ENCODE results near the gene CHST8. TPM values are rescaled to one million over a fixed set of nuclear protein-coding genes. Genes with fewer than 3 reads are reported as not detected.

CHST8 gene
- total and polyA plus RNA-seq, 5 donors from 2014 or later: 0.27 TPM; not detected in 4

- Histone ChIP-seq H3K4me1 (ENCODE audit: control insufficient read depth, insufficient read depth, low read length, poor library complexity, severe bottlenecking) (no peaks in the 10 kb centered on the region), H3K9me3 (ENCODE audit: control insufficient read depth in 2 of 2, low read length in 2 of 2) (no peaks in the 10 kb centered on the region), H3K36me3 (ENCODE audit: control insufficient read depth, insufficient read depth, low read length) (no peaks in the 10 kb centered on the region), H3K4me3 (ENCODE audit: low read depth, low read length) (no peak overlapping the region), H3K27ac (ENCODE audit: insufficient read depth, low read length, poor library complexity, severe bottlenecking) (no peak overlapping the region), H3K27me3 (ENCODE audit: control insufficient read depth, insufficient read depth, low read length) (no peaks in the 10 kb centered on the region)
- H3K36me3 Mint-ChIP-seq: no peaks in the 10 kb centered on the region
- DNase-seq: no peak
- no peak overlapping the region for H3K4me3 Mint-ChIP-seq
- H3K27me3 Mint-ChIP-seq: peaks cover 5% of the 10 kb centered on the region
- H3K9me3 Mint-ChIP-seq: peaks cover 0 to 2% (median 0%) of the 10 kb centered on the region in 7 donors
- peaks cover 0 to 2% (median 0%) of the 10 kb centered on the region in 4 donors for H3K4me1 Mint-ChIP-seq
- H3K27ac Mint-ChIP-seq: no peak overlapping the region
- ATAC-seq (ENCODE audit: low read depth in 2 of 2): no peak
Measured at GRCh38 chr19:33647146-33647545, 25.4 kb downstream of the CHST8 start.

GRCh38 chr19:33649627-33650305 lies 28.0 kb downstream of the CHST8 start:
- H3K9me3 ChIP-seq (ENCODE audit: control insufficient read depth in 2 of 2, low read length in 2 of 2): no peaks in the 10 kb centered on the region
- no peak overlapping the region for H3K4me3 Mint-ChIP-seq
- H3K27me3 Mint-ChIP-seq: peaks cover 15% of the 10 kb centered on the region
- no peak overlapping the region for H3K27ac ChIP-seq (ENCODE audit: insufficient read depth, low read length, poor library complexity, severe bottlenecking)
- peaks cover 0 to 2% (median 0%) of the 10 kb centered on the region in 7 donors for H3K9me3 Mint-ChIP-seq
- H3K36me3 Mint-ChIP-seq: no peaks in the 10 kb centered on the region
- ATAC-seq (ENCODE audit: low read depth in 2 of 2) (no peak), DNase-seq (no peak)
- H3K4me1 Mint-ChIP-seq: peaks cover 0 to 2% (median 0%) of the 10 kb centered on the region in 4 donors
- H3K27me3 ChIP-seq (ENCODE audit: control insufficient read depth, insufficient read depth, low read length): no peaks in the 10 kb centered on the region
- peak overlapping the region in 1 of 3 donors; percentile 22 for H3K27ac Mint-ChIP-seq
- peak overlapping the region; percentile 26 for H3K4me3 ChIP-seq (ENCODE audit: low read depth, low read length)
- no peaks in the 10 kb centered on the region for H3K4me1 ChIP-seq (ENCODE audit: control insufficient read depth, insufficient read depth, low read length, poor library complexity, severe bottlenecking)
- no peaks in the 10 kb centered on the region for H3K36me3 ChIP-seq (ENCODE audit: control insufficient read depth, insufficient read depth, low read length)

DNA sequence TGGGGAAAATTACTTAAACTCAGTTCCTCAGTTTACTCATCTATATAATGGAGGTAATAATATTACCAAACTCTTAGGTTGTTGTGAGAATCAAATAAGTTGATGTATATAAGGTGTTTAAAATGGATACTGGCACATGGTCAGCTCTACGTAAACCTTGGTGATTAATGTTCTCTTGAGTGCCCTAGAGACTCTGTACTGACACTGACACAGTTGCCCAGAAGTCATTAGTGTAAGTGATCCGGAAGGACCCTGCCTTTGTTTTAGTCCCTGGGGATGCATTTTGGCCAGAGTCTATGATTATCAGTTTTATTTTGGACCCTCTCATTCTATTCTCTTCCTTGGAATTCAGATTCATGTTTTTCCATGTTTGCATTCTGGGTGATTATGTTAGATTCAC lies 31.9 kb downstream of the CHST8 start:
- Mint-ChIP-seq H3K36me3 (no peaks in the 10 kb centered on the region), H3K9me3 (peaks cover 0 to 2% (median 0%) of the 10 kb centered on the region in 7 donors), H3K27me3 (peaks cover 17% of the 10 kb centered on the region), H3K27ac (no peak overlapping the region), H3K4me1 (peaks cover 0 to 2% (median 0%) of the 10 kb centered on the region in 4 donors), H3K4me3 (no peak overlapping the region)
- Histone ChIP-seq H3K36me3 (ENCODE audit: control insufficient read depth, insufficient read depth, low read length) (no peaks in the 10 kb centered on the region), H3K27ac (ENCODE audit: insufficient read depth, low read length, poor library complexity, severe bottlenecking) (no peak overlapping the region), H3K27me3 (ENCODE audit: control insufficient read depth, insufficient read depth, low read length) (no peaks in the 10 kb centered on the region), H3K9me3 (ENCODE audit: control insufficient read depth in 2 of 2, low read length in 2 of 2) (no peaks in the 10 kb centered on the region), H3K4me3 (ENCODE audit: low read depth, low read length) (no peak overlapping the region), H3K4me1 (ENCODE audit: control insufficient read depth, insufficient read depth, low read length, poor library complexity, severe bottlenecking) (no peaks in the 10 kb centered on the region)
- ATAC-seq (ENCODE audit: low read depth in 2 of 2): no peak
- DNase-seq: no peak

DNA sequence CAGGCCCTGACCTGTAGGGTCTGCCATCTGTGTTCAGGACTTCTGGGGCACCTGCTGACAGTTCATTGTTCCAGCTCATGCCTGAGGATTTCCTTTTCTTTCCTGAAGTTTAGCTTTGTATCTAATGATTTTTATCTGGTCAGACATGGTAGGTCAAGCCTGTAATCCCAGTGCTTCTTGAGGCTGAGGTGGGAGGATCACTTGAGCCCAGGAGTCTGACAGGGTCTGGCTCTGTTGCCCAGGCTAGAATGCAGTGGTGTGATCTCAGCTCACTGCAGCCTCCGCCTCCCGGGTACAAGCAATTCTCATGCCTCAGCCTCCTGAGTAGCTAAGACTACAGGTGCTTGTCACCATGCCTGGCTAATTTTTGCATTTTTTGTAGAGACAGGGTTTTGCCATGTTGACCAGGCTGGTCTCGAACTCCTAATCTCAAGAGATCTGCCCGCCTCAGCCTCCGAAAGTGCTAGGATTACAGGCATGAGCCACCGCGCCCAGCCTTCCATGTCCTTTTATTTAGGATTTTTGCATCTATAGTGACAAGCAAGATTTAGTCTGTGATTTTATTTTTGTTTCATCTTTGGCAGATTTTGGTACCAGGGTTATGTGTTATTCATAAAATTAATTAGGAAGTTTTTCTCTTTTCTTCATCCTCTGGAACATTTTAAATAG lies 33.2 kb downstream of the CHST8 start:
- Histone ChIP-seq H3K4me1 (ENCODE audit: control insufficient read depth, insufficient read depth, low read length, poor library complexity, severe bottlenecking) (no peaks in the 10 kb centered on the region), H3K27me3 (ENCODE audit: control insufficient read depth, insufficient read depth, low read length) (no peaks in the 10 kb centered on the region), H3K9me3 (ENCODE audit: control insufficient read depth in 2 of 2, low read length in 2 of 2) (no peaks in the 10 kb centered on the region), H3K4me3 (ENCODE audit: low read depth, low read length) (no peak overlapping the region), H3K27ac (ENCODE audit: insufficient read depth, low read length, poor library complexity, severe bottlenecking) (no peak overlapping the region), H3K36me3 (ENCODE audit: control insufficient read depth, insufficient read depth, low read length) (no peaks in the 10 kb centered on the region)
- peaks cover 0 to 2% (median 0%) of the 10 kb centered on the region in 7 donors for H3K9me3 Mint-ChIP-seq
- H3K36me3 Mint-ChIP-seq: no peaks in the 10 kb centered on the region
- no peak overlapping the region for H3K4me3 Mint-ChIP-seq
- ATAC-seq (ENCODE audit: low read depth in 2 of 2): no peak
- no peak for DNase-seq
- peaks cover 17% of the 10 kb centered on the region for H3K27me3 Mint-ChIP-seq
- H3K27ac Mint-ChIP-seq: no peak overlapping the region
- no peaks in the 10 kb centered on the region for H3K4me1 Mint-ChIP-seq

- Mint-ChIP-seq H3K27ac (no peak overlapping the region), H3K36me3 (no peaks in the 10 kb centered on the region), H3K27me3 (peaks cover 16% of the 10 kb centered on the region), H3K9me3 (no peaks in the 10 kb centered on the region), H3K4me1 (no peaks in the 10 kb centered on the region), H3K4me3 (no peak overlapping the region)
- H3K4me1 ChIP-seq (ENCODE audit: control insufficient read depth, insufficient read depth, low read length, poor library complexity, severe bottlenecking): no peaks in the 10 kb centered on the region
- no peak overlapping the region for H3K4me3 ChIP-seq (ENCODE audit: low read depth, low read length)
- ATAC-seq (ENCODE audit: low read depth in 2 of 2) (no peak), DNase-seq (no peak)
- H3K36me3 ChIP-seq (ENCODE audit: control insufficient read depth, insufficient read depth, low read length): no peaks in the 10 kb centered on the region
- no peak overlapping the region for H3K27ac ChIP-seq (ENCODE audit: insufficient read depth, low read length, poor library complexity, severe bottlenecking)
- no peaks in the 10 kb centered on the region for H3K9me3 ChIP-seq (ENCODE audit: control insufficient read depth in 2 of 2, low read length in 2 of 2)
- H3K27me3 ChIP-seq (ENCODE audit: control insufficient read depth, insufficient read depth, low read length): no peaks in the 10 kb centered on the region
Measured at GRCh38 chr19:33659835-33660234, 38.1 kb downstream of the CHST8 start.

- ATAC-seq (ENCODE audit: low read depth in 2 of 2) (no peak), DNase-seq (no peak)
- H3K9me3 Mint-ChIP-seq: no peaks in the 10 kb centered on the region
- Histone ChIP-seq H3K4me1 (ENCODE audit: control insufficient read depth, insufficient read depth, low read length, poor library complexity, severe bottlenecking) (no peaks in the 10 kb centered on the region), H3K9me3 (ENCODE audit: control insufficient read depth in 2 of 2, low read length in 2 of 2) (no peaks in the 10 kb centered on the region), H3K27ac (ENCODE audit: insufficient read depth, low read length, poor library complexity, severe bottlenecking) (no peak overlapping the region), H3K27me3 (ENCODE audit: control insufficient read depth, insufficient read depth, low read length) (no peaks in the 10 kb centered on the region), H3K4me3 (ENCODE audit: low read depth, low read length) (no peak overlapping the region), H3K36me3 (ENCODE audit: control insufficient read depth, insufficient read depth, low read length) (no peaks in the 10 kb centered on the region)
- no peak overlapping the region for H3K27ac Mint-ChIP-seq
- H3K36me3 Mint-ChIP-seq: no peaks in the 10 kb centered on the region
- no peak overlapping the region for H3K4me3 Mint-ChIP-seq
- H3K27me3 Mint-ChIP-seq: peaks cover 16% of the 10 kb centered on the region
- no peaks in the 10 kb centered on the region for H3K4me1 Mint-ChIP-seq
Measured at GRCh38 chr19:33660410-33661124, 38.8 kb downstream of the CHST8 start.

GRCh38 chr19:33661336-33661735 lies 39.6 kb downstream of the CHST8 start:
- Histone ChIP-seq H3K36me3 (ENCODE audit: control insufficient read depth, insufficient read depth, low read length) (no peaks in the 10 kb centered on the region), H3K4me3 (ENCODE audit: low read depth, low read length) (no peak overlapping the region), H3K4me1 (ENCODE audit: control insufficient read depth, insufficient read depth, low read length, poor library complexity, severe bottlenecking) (no peaks in the 10 kb centered on the region), H3K9me3 (ENCODE audit: control insufficient read depth in 2 of 2, low read length in 2 of 2) (no peaks in the 10 kb centered on the region), H3K27ac (ENCODE audit: insufficient read depth, low read length, poor library complexity, severe bottlenecking) (no peak overlapping the region), H3K27me3 (ENCODE audit: control insufficient read depth, insufficient read depth, low read length) (no peaks in the 10 kb centered on the region)
- DNase-seq: no peak
- no peaks in the 10 kb centered on the region for H3K4me1 Mint-ChIP-seq
- ATAC-seq (ENCODE audit: low read depth in 2 of 2): no peak
- no peak overlapping the region for H3K27ac Mint-ChIP-seq
- H3K9me3 Mint-ChIP-seq: no peaks in the 10 kb centered on the region
- H3K27me3 Mint-ChIP-seq: peaks cover 14% of the 10 kb centered on the region
- no peaks in the 10 kb centered on the region for H3K36me3 Mint-ChIP-seq
- H3K4me3 Mint-ChIP-seq: peak overlapping the region in 1 of 4 donors; percentile 10

Data from CD4-positive, CD25-positive, alpha-beta regulatory T cell (primary cell).